GM19438 (cell line): ENCODE data around the gene SLC35E4.
"Not testable (repeated sequence)": the region's sequence is repeated elsewhere in the genome, so short reads cannot be mapped to it uniquely, and the experiment has no call there.

ENCODE experiments used
- ATAC-seq: cut with Tn5 transposase; IDR thresholded peaks from one replicate; pipeline ENCODE4 v1.9.1; 2021; ENCODE audit warnings: low read depth; ENCODE audit not compliant: unreplicated experiment

The SLC35E4 gene

GRCh38 chr22:30610299-30610698 is 25.3 kb upstream of the SLC35E4 start:
- ATAC-seq: no peak

GRCh38 chr22:30611197-30611596 is 24.4 kb upstream of the SLC35E4 start:
- ATAC-seq: no peak

GRCh38 chr22:30612789-30613188 is 22.8 kb upstream of the SLC35E4 start:
- no peak for ATAC-seq

GRCh38 chr22:30614268-30614667 is 21.3 kb upstream of the SLC35E4 start:
- ATAC-seq: no peak

- no peak for ATAC-seq
Measured at GRCh38 chr22:30614879-30615278, 20.7 kb upstream of the SLC35E4 start.

GRCh38 chr22:30615543-30615954 is 20.0 kb upstream of the SLC35E4 start:
- ATAC-seq: no peak

GRCh38 chr22:30617819-30618218 is 17.8 kb upstream of the SLC35E4 start:
- no peak for ATAC-seq

GRCh38 chr22:30619909-30620308 is 15.7 kb upstream of the SLC35E4 start:
- ATAC-seq: not testable (repeated sequence)

GRCh38 chr22:30626413-30626812 is 9.2 kb upstream of the SLC35E4 start:
- no peak for ATAC-seq

GRCh38 chr22:30627471-30627870 is 8.1 kb upstream of the SLC35E4 start:
- ATAC-seq: no peak

- ATAC-seq: no peak
Measured at GRCh38 chr22:30628491-30628890, 7.1 kb upstream of the SLC35E4 start.

- ATAC-seq: not testable (repeated sequence)
Measured at GRCh38 chr22:30631469-30631868, 4.1 kb upstream of the SLC35E4 start.

GRCh38 chr22:30634471-30635233 is 929 bp upstream of the SLC35E4 start:
- peak; percentile 41 for ATAC-seq

GRCh38 chr22:30636226-30637077 is 871 bp downstream of the SLC35E4 start:
- ATAC-seq: no peak

GRCh38 chr22:30637701-30638114 is 2.1 kb downstream of the SLC35E4 start:
- ATAC-seq: no peak

GRCh38 chr22:30640361-30640760 is 4.8 kb downstream of the SLC35E4 start:
- ATAC-seq: no peak

- ATAC-seq: no peak
Measured at GRCh38 chr22:30640839-30641430, 5.4 kb downstream of the SLC35E4 start.

GRCh38 chr22:30643055-30643875 is 7.7 kb downstream of the SLC35E4 start:
- ATAC-seq: no peak

- ATAC-seq: no peak
Measured at GRCh38 chr22:30646518-30647160, 11.1 kb downstream of the SLC35E4 start.

GRCh38 chr22:30647536-30647935 is 12.0 kb downstream of the SLC35E4 start:
- no peak for ATAC-seq
